H4 (cell line): ENCODE results near the gene TRIM50. TPM values are rescaled to one million over a fixed set of nuclear protein-coding genes. Genes with fewer than 3 reads are reported as not detected.
A peak's percentile ranks its signal among the peaks of the same experiment; 100 is the strongest.
"Not testable (repeated sequence)": the region's sequence is repeated elsewhere in the genome, so short reads cannot be mapped to it uniquely, and the experiment has no call there.

ENCODE experiments used
- DNase-seq: peaks from one replicate; pipeline ENCODE4 v3.0.0-alpha.2; 2015; ENCODE audit warnings: low spot score
- total RNA-seq: library from RNA; depleted of rRNA; stranded (reverse); fragments of >200 nt; shearing (Covaris generic); gene quantifications from 2 replicates; pipeline ENCODE4 v1.2.3, GENCODE V29; 2014

Gene TRIM50
- total RNA-seq, 1 experiment from 2014 or later: not detected

DNA sequence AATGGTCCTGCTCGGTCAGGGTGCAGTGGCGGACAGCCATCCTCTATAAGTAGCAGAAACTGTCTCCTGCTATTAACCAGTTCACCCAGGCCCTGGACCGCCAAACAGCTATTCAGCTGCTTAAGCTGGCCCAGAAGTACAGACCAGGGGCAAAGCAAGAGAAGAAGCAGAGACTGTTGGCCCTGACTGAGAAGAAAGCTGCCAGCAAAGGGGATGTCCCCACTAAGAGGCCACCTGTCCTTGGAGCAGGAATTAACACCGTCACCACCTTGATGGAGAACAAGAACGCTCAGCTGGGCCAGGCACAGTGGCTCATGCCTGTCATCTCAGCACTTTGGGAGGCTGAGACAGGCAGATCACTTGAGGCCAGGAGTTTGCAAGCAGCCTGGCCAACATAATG, 13.6 kb downstream of the TRIM50 start:
- no peak for DNase-seq

DNA sequence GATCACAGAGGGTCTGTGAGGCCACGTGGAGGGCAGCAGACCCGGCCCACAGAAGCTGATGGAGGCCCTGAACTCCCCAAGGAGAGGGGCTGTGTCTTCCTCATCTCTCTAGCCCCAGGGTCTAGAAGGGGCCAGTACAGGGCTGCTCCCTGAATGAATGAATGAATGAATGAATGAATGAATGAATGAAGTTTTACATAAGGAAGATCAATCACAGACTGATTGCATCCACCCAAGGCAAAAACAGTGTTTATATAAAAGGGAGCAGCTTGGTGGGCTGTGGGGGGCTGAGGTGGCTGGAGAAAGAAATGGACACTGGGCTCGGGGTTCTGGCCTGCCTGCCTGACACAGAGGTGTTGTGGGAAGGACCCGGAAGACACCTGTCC, 14.4 kb downstream of the TRIM50 start:
- no peak for DNase-seq

DNA sequence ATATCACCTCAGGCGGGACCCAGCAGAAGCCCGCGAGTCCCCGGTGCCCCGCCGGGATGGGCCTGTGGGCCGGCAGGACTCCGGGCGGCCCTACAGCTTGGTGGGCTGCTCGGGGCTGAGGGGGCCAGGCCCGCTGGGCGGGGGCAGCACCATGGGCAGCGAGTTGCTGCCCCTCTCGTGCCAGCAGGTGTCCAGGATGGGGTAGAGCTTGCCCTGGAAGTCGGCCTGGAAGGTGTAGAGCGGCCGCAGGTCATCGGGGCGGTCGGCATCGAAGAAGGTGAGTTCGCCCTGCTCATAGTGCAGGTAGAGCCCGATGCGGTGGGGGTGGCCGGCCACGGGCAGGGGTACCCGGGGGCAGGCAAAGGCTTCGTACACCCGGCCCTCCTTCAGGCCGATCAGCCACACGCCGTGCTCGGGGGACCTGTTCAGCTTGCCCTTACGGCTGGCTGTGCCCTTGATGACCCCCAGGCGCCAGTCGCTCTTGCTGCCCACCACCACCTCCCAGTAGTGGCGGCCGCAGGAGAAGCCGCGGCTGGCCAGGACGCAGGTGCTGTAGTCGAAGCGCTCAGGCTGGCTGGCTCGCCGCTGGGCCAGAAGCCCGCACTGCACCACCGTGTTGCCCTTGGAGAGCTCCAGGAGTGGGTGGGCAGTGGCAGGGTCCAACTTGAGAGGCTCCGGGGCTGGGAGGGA, 14.9 kb downstream of the TRIM50 start:
- DNase-seq: no peak

DNA sequence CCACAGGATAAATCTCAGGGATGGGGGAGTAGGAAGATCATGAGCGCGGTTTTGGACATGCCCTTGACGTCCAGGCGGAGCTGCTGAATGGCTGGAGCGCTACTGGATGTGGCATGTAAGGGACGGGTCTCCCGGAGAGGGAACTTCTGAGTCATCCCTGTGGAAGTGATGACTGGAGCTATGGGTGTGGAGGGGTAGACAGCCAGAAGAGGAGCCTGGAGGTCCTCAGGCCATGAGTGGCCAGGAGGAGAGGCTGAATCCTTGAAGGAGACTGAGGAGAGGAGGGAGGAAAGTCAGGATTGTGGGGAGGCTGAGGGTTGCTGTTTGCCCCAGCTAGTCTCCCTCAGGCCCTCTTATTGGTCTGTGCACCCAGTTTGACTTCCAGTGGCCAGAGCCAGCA, 16.5 kb downstream of the TRIM50 start:
- not testable (repeated sequence) for DNase-seq

DNA sequence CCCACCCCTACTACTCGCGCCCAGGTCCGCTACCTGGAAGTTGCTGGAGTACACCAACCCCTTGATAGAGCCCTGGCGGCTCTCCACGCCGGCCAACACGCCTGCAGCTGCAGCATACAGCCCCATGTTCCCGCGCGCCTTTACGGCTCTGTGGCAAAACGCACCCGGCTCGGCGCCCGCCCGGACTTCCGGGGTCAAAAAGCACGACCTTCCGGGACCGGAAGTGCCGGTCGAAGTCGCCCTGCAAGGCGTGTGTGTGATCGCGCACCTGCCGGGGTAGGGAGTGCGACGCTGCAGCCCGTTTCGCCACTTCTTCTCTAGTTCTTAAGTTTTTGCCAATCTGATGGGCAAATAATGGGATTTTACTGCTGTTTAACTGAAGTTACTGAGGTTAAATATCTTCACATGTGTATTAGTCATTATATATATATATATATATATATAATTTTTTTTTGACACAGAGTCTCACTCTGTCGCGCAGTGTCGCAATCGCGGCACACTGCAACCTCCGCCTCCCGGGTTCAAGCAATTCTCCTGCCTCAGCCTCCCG, 19.1 kb downstream of the TRIM50 start, which contains the start of gene NSUN5:
NSUN5 (minus strand) TSS at position 162 of the 550 bp plus-strand sequence; CDS start at position 126, 36 bp downstream.
- peak; percentile 58 for DNase-seq

DNA sequence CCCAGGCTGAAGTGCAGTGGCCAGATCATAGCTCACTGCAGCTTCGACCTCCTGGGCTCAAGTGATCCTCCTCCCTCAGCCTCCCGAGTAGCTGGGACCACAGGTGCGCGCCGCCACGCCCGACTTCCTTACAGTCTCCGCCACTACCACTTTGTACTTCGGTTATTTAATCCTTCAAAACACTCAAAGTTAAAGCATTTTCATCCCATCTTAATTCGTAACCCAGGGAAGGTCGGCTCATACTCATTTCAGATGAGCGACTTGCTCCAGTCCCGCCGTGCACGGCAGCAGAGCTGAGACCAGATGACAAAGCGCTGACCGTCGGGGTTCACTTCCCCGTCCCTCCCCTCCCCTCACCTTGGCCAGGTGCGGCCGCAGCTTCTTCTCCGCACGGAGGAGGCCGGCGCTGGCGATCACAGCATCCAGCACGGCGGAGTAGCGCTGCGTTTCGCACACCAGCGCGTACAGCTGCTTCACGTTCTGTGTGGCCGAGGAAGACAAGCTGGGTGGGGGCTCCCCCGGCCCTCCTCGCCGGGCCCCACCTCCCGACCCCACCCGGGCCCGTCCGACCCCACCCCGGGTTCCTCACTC, 19.7 kb downstream of the TRIM50 start:
- DNase-seq: no peak

DNA sequence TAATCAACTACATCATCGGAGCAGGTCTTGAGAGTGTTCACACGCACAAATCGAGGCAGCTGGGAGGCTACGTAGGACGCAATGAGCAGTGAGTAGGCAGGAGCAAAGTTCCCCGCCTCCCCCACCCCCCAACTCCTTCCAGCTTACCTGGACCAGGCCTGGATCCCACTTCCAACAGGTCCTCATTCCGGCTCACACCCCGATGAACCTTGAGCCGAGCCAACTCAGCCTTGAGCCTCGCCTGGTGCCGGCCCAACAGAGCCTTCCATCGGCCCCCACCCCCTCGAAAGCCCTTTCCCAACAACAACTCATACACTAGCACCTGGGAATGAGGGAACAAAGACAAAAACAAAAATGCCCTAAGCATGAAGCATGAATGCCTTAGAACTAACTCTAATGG, 20.4 kb downstream of the TRIM50 start:
- DNase-seq: no peak

DNA sequence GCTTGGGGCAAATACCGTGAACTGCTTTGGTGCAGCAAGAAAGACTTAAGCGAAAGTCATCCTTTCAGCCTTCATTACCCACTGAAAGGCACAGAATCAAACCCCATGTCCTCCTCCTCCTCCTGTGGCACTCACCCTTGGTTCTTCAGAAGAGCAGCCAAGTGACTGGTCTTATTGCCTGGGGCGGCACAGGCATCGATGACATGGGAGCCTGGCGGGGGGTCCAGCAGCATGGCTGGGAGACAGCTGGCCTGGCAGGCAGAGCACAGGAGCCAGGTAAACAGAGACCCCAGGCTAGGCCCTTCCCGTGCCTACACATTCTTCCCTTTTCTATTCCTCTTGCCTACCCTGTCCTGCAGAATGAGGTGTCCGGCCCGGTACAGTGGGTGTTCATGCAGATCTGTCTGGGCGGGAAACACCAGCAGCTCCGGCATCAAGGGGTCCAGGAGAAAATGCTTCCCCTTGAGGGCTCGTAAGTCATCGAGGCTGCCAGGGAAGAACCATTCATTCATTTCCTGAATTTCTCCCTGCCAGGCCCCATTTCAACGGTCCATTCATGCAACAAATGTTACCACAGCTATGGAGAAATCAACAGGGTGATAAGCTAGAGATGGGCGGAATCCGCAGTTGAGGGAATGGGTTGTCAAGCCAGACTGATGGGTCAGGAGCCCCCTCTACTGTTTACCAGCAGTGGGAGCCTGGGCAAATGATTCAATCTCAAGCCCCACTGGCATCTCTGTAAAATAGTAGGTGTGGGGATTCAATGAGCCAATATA, 23.1 kb downstream of the TRIM50 start:
- not testable (repeated sequence) for DNase-seq

DNA sequence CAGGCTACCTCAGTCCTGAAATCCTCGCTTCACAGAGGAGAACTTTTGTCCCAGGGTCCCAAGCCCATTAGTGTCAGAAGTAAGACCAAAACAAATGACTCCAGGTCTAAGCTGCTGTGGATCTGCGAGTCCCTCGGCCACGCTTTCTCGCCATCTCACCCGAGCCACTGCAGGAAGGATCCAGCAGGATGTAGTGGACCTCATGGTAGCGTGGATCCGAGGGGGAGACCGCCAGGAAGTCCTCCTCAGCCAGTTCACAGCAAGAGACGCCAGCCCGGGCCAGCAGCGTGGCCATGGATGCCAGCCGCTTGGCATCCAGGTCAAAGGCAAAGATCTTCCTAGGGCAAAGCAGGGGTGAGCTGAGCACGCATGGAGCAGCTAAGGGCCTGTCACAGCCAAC, 23.8 kb downstream of the TRIM50 start:
- no peak for DNase-seq

DNA sequence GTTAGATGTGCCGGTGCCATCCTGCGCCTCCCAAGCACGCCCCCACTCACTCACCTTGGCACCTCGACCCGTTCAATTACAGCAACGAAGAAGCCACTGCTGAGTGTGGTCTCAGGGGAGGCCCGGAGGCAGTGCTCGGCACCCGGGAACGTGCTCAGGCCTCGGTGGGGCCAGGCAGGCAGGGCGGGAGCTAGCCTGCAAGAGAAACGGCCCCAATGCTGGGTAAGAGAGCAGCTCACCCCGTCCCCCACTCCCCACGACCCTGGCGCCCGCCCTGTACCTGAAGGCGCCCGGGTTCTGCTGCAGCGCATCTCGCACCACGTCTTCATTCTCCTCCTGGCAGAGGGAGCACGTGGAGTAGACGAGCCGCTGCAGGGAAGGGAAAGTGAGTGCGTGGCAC, 24.3 kb downstream of the TRIM50 start:
- no peak for DNase-seq

DNA sequence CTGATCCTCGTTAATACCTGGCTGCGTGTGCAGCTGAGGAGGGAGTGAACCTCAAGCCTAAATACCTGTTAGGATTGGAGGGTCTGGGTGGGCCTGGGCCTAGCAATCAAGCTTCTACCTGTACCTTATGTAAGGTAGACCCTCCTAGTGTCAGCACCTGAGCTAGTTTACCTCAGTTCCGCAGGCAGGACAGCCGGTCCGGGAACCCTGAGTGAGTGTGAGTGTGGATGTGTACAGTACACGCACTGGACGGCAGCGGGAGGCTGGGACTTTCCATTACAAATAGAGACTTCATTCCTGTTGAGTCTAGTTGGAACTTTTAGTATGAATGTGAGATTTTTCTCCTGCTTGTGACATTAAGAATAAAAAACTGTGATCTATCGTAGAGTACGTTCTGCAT, 25.0 kb downstream of the TRIM50 start:
- DNase-seq: not testable (repeated sequence)

DNA sequence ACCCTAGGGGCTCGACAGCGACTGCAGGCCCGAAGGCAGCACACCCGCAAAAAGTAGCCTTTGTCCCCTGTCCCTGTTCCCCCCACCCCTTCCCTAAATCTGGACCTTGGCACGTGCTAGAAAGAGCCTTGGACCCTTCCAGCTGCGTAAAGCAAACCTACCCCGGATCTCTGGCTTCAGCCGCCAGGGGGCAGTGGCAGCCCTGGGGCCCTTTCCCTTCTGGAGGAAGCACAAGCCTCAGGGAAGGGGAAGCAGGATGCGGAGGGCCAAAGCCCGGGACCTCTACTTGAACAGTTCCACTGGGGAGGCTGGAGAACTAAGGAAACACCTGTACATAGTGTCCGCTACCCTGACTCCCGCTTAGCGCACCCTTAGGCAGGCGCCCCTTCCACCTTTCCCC, 26.8 kb downstream of the TRIM50 start:
- not testable (repeated sequence) for DNase-seq

DNA sequence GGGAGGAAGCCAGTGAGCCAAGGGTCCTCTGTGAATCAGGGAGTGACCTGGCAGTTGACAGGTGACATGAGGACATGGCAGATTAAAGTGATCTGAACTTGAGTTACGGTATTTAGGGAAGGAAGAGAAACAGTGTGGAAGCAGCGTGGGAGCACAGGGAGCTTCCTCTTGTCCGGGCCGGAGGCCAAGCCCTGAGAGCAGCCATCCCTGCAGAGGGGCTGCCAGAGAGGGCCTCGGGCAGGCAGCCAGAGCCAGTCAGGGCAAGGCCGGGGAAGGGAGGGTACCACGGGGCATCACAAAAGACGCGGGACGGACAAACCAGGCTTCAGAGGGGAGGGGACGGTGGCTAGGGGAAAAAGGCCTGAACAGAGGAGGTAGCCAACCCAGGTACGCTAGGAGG, 28.1 kb downstream of the TRIM50 start:
- DNase-seq: not testable (repeated sequence)

DNA sequence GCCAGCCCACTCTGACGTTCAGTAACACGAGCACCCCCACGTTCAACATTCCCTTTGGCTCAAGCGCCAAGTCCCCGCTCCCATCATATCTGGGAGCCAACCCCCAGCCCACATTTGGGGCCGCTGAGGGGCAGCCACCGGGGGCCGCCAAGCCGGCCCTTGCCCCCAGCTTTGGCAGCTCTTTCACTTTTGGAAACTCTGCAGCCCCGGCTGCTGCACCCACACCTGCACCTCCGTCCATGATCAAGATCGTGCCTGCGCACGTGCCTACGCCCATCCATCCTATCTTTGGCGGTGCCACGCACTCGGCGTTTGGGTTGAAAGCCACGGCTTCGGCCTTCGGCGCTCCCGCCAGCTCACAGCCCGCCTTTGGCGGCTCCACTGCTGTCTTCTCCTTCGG, 30.2 kb downstream of the TRIM50 start:
- not testable (repeated sequence) for DNase-seq

DNA sequence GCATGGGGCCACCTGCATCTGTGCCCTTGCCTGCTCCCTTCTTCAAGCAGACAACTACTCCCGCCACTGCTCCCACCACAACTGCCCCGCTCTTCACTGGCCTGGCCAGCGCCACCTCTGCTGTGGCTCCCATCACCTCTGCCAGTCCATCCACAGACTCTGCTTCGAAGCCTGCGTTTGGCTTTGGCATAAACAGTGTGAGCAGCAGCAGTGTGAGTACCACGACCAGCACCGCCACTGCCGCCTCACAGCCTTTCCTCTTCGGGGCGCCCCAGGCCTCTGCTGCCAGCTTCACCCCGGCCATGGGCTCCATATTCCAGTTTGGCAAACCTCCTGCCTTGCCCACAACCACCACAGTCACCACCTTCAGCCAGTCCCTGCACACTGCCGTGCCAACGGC, 30.6 kb downstream of the TRIM50 start:
- not testable (repeated sequence) for DNase-seq

DNA sequence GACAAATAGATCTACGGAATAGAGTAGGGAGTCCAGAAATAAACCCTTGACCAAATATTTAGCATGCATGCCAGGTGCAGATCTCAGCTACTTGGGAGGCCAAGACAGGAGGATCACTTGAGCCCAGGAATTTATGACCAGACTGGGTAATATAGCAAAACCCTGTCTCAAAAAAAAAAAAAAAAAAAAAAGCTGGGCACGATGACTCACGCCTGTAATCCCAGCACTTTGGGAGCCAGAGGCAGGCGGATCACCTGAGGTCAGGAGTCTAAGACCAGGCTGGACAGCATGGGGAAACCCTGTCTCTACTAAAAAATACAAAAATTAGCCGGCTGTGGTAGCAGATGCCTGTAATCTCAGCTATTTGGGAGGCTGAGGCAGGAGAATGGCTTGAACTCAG, 50.7 kb downstream of the TRIM50 start:
- not testable (repeated sequence) for DNase-seq

DNA sequence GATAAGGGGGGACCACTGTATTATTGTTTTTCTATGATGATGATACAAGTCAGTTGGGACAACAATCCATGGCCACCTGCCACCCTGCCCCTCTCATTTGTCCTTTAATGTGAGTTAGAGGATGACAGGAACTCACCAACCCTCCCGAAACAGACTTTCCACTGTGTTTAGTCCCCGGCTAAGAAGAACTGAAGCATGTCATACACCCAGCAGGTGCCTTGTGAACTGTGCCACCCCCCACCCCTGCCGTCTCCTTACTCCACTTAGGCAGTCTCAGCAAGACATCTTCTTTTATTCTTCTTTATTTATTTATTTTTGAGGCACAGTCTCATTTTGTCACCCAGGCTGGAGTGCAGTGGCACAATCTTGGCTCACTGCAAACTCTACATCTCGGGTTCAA, 60.1 kb downstream of the TRIM50 start:
- not testable (repeated sequence) for DNase-seq

DNA sequence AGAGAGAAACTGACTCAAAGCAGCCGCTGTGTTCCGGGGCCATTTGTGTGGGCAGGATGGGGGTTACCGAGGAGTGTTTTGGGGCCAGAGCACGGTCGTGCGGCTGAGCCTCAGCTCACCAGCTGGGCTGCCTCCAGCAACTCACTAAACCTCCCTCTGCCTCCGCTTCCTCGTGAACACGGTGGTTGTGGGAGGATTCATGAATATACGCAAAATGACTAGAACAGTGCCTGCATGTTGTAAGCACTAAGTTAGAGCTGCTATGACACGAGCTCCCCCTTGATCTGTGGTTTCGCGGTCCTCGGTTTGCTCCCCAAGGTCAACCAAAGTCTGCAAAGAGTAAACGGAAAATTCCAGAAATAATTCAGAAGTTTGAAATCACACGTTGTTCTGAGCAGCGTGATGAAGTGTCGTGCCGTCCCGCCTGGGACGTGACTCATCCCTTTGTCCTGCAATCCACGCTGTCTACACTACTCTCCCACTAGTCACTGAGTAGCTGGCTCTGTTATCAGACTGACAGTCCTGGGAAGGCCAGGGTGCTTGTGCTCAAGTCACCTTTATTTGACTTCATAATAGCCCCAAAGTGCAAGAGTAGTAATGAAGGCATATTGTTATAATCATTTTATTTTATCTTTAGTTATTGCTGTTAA, 61.0 kb downstream of the TRIM50 start:
- not testable (repeated sequence) for DNase-seq
